GM23338 (cell line): ENCODE measurements around the gene TK1. TPM values are rescaled to one million over a fixed set of nuclear protein-coding genes. Genes with fewer than 3 reads are reported as not detected.

Source experiments
- ATAC-seq: fragments of 200-7000 bp; cut with Tn5 transposase; 3 replicates; pipeline ENCODE4 v1.9.1; 2020
- DNase-seq: peaks from one replicate; pipeline ENCODE4 v3.0.0-alpha.2; 2015; ENCODE audit warnings: low spot score
- H2AFZ ChIP-seq: fragments of 200-600 bp; sonication (generic); 2 replicates; pipeline ENCODE4 v1.8.0; 2016; ENCODE audit warnings: antibody characterized with exemption, mild to moderate bottlenecking, moderate library complexity
- H3F3A ChIP-seq: fragments of 200-600 bp; sonication (generic); replicated peaks from 2 replicates; pipeline ENCODE4 v1.8.0; 2017; ENCODE audit warnings: antibody characterized with exemption, mixed run types, low read depth
- H3K27ac ChIP-seq: fragments of 200-600 bp; sonication (generic); 2 replicates; pipeline ENCODE4 v1.6.1; 2016; ENCODE audit warnings: low read depth
- H3K27me3 ChIP-seq: fragments of 200-600 bp; sonication (generic); 2 replicates; pipeline ENCODE4 v1.8.0; 2016; ENCODE audit warnings: mild to moderate bottlenecking, mixed run types, moderate library complexity; ENCODE audit not compliant: insufficient read depth
- H3K36me3 ChIP-seq: fragments of 200-600 bp; sonication (generic); 2 replicates; pipeline ENCODE4 v1.8.0; 2016; ENCODE audit warnings: mild to moderate bottlenecking; ENCODE audit not compliant: insufficient read depth
- H3K4me1 ChIP-seq: fragments of 200-600 bp; sonication (generic); 2 replicates; pipeline ENCODE4 v1.8.0; 2016; ENCODE audit warnings: mild to moderate bottlenecking, moderate library complexity; ENCODE audit not compliant: insufficient read depth
- H3K4me2 ChIP-seq: fragments of 200-600 bp; sonication (generic); 2 replicates; pipeline ENCODE4 v1.7.1; 2017; ENCODE audit warnings: mixed run types
- H3K4me3 ChIP-seq: fragments of 200-600 bp; sonication (generic); 2 replicates; pipeline ENCODE4 v1.6.1; 2016; ENCODE audit warnings: mixed run types
- H3K79me2 ChIP-seq: fragments of 200-600 bp; sonication (generic); replicated peaks from 2 replicates; pipeline ENCODE4 v1.8.0; 2017; ENCODE audit warnings: mild to moderate bottlenecking; ENCODE audit not compliant: insufficient read depth
- H3K9me2 ChIP-seq: fragments of 200-600 bp; sonication (generic); 2 replicates; pipeline ENCODE4 v1.8.0; 2017; ENCODE audit not compliant: insufficient read depth
- H4K20me1 ChIP-seq: fragments of 200-600 bp; sonication (generic); replicated peaks from 2 replicates; pipeline ENCODE4 v1.8.0; 2017; ENCODE audit warnings: mild to moderate bottlenecking; ENCODE audit not compliant: insufficient read depth
- H3K27ac Mint-ChIP-seq: 2 replicates; pipeline ENCODE4 v1.8.0; 2020; ENCODE audit warnings: inconsistent platforms, mild to moderate bottlenecking, moderate library complexity, mixed read lengths
- H3K27me3 Mint-ChIP-seq: 3 replicates; pipeline ENCODE4 v1.8.0; 2022; ENCODE audit warnings: low read depth, mild to moderate bottlenecking, moderate library complexity, mixed read lengths, inconsistent platforms; ENCODE audit not compliant: insufficient read depth, poor library complexity
- H3K36me3 Mint-ChIP-seq: 3 replicates; pipeline ENCODE4 v1.8.0; 2021; ENCODE audit warnings: low read depth, mild to moderate bottlenecking, inconsistent platforms, moderate library complexity, mixed read lengths
- H3K4me1 Mint-ChIP-seq: 3 replicates; pipeline ENCODE4 v1.8.0; 2020; ENCODE audit warnings: mild to moderate bottlenecking, inconsistent platforms, mixed read lengths
- H3K4me3 Mint-ChIP-seq: 3 replicates; pipeline ENCODE4 v1.8.0; 2021; ENCODE audit warnings: moderate library complexity, mild to moderate bottlenecking, inconsistent platforms, mixed read lengths
- H3K9me3 Mint-ChIP-seq: 3 replicates; pipeline ENCODE4 v1.8.0; 2020; ENCODE audit warnings: moderate library complexity, mild to moderate bottlenecking, inconsistent platforms, mixed read lengths
- CREB1 ChIP-seq: fragments of 250-450 bp; sonication (Bioruptor Pico); IDR thresholded peaks from 2 replicates; pipeline ENCODE4 v1.5.0; 2020; ENCODE audit warnings: low read depth, mild to moderate bottlenecking, moderate library complexity
- JUNB ChIP-seq: IDR thresholded peaks from one replicate; pipeline ENCODE4 v1.6.1; 2016; ENCODE audit warnings: antibody characterized with exemption; ENCODE audit not compliant: unreplicated experiment
- NANOG ChIP-seq: IDR thresholded peaks from 2 replicates; pipeline ENCODE4 v1.6.1; 2016; ENCODE audit warnings: antibody characterized with exemption, borderline replicate concordance
- POLR2AphosphoS5 ChIP-seq: IDR thresholded peaks from 2 replicates; pipeline ENCODE4 v1.6.1; 2016; ENCODE audit warnings: antibody characterized with exemption, low read depth
- ZNF114 ChIP-seq: fragments of 250-450 bp; sonication (Bioruptor Pico); IDR thresholded peaks from 2 replicates; pipeline ENCODE4 v1.5.0; 2020; ENCODE audit warnings: mild to moderate bottlenecking, moderate library complexity
- ZNF331 ChIP-seq: fragments of 250-450 bp; sonication (Bioruptor Pico); IDR thresholded peaks from 2 replicates; pipeline ENCODE4 v1.5.0; 2020; ENCODE audit warnings: low read depth, mild to moderate bottlenecking, moderate library complexity
- polyA plus RNA-seq: library from polyadenylated mRNA; unstranded; fragments of >200 nt; fragmentation: Nextera tagmentation; extraction: Ambion mirVana; gene quantifications from 2 replicates; pipeline ENCODE4 v1.2.1, GENCODE V29; 2016
- total RNA-seq: library from RNA; depleted of rRNA; stranded (reverse); fragments of >200 nt; shearing (Covaris generic); gene quantifications from 2 replicates; pipeline ENCODE4 v1.2.3, GENCODE V29; 2014
- TF ChIP-seq, protein P1 (sequence below), 2 experiments: fragments of 200-600 bp in 1 of 2; sonication (generic) in 1 of 2; conservative IDR thresholded peaks; 2 replicates each; pipeline versions ENCODE4 v1.5.1 to v1.6.1; 2016 to 2017; ENCODE audit warnings: antibody characterized with exemption in 2 of 2, low read depth in 2 of 2, mild to moderate bottlenecking in 2 of 2, moderate library complexity in 1 of 2
- TF ChIP-seq, protein P2 (sequence below): IDR thresholded peaks from 2 replicates; pipeline ENCODE4 v1.6.1; 2016; ENCODE audit warnings: antibody characterized with exemption
- TF ChIP-seq, protein P3 (sequence below): fragments of 250-450 bp; sonication (Bioruptor Pico); IDR thresholded peaks from 2 replicates; pipeline ENCODE4 v1.5.0; 2020; ENCODE audit warnings: mild to moderate bottlenecking, moderate library complexity

Gene TK1
- total and polyA plus RNA-seq, 2 experiments from 2014 or later: 74.5 to 84.4 TPM

DNA sequence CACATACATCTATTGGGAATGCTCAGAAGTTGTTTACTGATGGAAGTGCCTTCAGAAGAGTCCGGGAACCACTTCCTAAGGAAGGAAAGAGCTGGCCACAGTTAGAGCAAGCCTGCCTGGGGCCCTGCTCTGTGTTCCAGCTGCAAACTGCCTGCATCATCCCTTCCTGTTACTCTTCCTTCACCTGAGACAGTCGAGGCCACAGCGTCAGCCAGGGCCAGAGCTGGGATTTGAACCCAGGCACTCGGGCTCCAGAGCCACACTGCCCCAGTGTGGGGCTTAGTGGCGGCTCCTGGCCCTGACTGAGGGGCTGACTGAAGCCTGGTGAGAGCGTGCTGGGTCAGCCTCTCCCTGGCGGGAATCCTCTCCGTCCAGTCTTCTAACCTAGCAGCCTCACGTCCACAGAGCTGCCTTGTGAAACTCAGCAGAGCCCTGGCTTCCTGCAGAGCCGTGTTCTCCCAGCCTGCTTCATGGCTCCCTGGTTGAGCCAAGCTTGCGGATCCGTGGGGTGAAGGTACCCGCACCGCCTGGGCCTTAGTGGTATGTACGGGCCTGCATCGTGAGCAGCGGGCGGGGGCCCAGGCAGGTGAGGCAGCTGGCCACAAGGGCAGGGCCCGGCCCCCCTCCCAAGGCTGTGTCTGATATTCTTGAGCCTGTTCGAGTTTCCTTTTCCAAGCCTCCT lies 45.3 kb downstream of the TK1 start:
- H3K27ac ChIP-seq: no peak overlapping the region
- Mint-ChIP-seq H3K4me3 (no peak overlapping the region), H3K36me3 (no peaks in the 10 kb centered on the region), H3K27me3 (peaks cover 6% of the 10 kb centered on the region), H3K27ac (no peak overlapping the region), H3K9me3 (no peaks in the 10 kb centered on the region), H3K4me1 (peaks cover 7% of the 10 kb centered on the region; the same call in 2 of the 3 replicates)
- H3F3A ChIP-seq: 0 out of 2 replicates have a peak, but pooled peaks cover 8% of the 10 kb centered on the region
- ATAC-seq (no peak), DNase-seq (no peak)
- no peaks in the 10 kb centered on the region for H3K79me2 ChIP-seq
- H3K4me1 ChIP-seq: peaks cover 5% of the 10 kb centered on the region; the same call in 1 of the 2 replicates
- no peaks in the 10 kb centered on the region for H3K36me3 ChIP-seq
- H3K27me3 ChIP-seq: 0 out of 2 replicates have a peak, but pooled peaks cover 3% of the 10 kb centered on the region
- TF ChIP-seq, protein P1, sequence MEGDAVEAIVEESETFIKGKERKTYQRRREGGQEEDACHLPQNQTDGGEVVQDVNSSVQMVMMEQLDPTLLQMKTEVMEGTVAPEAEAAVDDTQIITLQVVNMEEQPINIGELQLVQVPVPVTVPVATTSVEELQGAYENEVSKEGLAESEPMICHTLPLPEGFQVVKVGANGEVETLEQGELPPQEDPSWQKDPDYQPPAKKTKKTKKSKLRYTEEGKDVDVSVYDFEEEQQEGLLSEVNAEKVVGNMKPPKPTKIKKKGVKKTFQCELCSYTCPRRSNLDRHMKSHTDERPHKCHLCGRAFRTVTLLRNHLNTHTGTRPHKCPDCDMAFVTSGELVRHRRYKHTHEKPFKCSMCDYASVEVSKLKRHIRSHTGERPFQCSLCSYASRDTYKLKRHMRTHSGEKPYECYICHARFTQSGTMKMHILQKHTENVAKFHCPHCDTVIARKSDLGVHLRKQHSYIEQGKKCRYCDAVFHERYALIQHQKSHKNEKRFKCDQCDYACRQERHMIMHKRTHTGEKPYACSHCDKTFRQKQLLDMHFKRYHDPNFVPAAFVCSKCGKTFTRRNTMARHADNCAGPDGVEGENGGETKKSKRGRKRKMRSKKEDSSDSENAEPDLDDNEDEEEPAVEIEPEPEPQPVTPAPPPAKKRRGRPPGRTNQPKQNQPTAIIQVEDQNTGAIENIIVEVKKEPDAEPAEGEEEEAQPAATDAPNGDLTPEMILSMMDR (conservative IDR thresholded peaks at IDR 0.05; ENCODE audit: low read depth in 2 of 2): no peak
- TF ChIP-seq, protein P2, sequence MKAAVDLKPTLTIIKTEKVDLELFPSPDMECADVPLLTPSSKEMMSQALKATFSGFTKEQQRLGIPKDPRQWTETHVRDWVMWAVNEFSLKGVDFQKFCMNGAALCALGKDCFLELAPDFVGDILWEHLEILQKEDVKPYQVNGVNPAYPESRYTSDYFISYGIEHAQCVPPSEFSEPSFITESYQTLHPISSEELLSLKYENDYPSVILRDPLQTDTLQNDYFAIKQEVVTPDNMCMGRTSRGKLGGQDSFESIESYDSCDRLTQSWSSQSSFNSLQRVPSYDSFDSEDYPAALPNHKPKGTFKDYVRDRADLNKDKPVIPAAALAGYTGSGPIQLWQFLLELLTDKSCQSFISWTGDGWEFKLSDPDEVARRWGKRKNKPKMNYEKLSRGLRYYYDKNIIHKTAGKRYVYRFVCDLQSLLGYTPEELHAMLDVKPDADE: no peak
- no peak for TF ChIP-seq NANOG
- no peak for TF ChIP-seq JUNB
- no peak for TF ChIP-seq ZNF114 (CRISPR knock-in tag)
- H3K4me2 ChIP-seq: no peak overlapping the region
- H4K20me1 ChIP-seq: no peaks in the 10 kb centered on the region
- no peak overlapping the region for H2AFZ ChIP-seq
- H3K4me3 ChIP-seq: no peak overlapping the region
- no peaks in the 10 kb centered on the region for H3K9me2 ChIP-seq

DNA sequence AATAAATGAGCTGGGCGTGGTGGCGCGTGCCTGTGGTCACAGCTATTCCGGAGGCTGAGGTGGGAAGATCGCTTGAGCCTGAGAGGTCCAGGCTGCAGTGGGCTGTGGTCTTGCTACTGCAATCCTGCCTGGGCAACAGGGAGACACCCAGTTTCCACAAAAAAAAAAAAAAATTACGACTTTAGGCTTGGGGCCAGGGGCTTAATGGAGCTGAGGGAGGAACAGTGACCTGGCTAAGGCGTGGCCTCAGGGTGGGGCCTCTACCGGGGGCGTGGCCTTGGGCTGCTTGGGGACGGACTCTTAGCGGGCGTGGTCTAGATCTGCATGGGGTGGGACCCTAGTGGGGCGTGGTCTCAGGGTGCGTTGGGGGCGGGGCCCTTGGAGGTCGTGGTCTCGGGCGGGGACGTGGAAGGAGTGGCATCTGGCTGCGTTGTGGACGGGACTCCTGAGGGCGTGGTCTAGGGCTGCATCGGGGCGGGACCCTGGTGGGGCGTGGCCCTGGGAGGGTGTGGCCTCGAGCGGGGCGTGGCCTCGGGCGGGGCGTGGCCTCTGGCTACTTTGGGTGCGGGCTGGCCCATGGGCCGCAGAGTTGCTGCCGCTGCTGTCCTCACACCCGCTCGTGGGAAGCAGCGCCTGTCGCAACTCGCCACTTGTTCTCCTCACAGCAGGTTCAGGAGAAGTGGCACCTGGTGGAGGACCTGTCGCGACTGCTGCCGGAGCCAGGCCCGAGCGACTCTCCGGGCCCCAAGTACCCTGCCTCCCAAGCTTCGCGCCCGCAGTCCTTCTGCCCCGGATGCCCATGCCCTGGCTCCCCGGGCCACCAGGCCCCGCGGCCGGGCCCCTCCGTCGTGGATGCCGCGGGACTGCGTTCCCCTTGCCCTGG lies 46.4 kb downstream of the TK1 start:
- H3K4me2 ChIP-seq: peak overlapping the region; percentile 86
- no peaks in the 10 kb centered on the region for H3K9me2 ChIP-seq
- no peaks in the 10 kb centered on the region for H3K36me3 ChIP-seq
- peaks cover 5% of the 10 kb centered on the region; the same call in 1 of the 2 replicates for H3K4me1 ChIP-seq
- no peaks in the 10 kb centered on the region for H3K36me3 Mint-ChIP-seq
- peak overlapping the region; percentile 53 for H3K4me3 ChIP-seq
- peak; percentile 82 for ATAC-seq
- H3K27me3 Mint-ChIP-seq: peaks cover 6% of the 10 kb centered on the region
- H2AFZ ChIP-seq: peak overlapping the region; percentile 97
- H3K27ac ChIP-seq: no peak overlapping the region
- H3K4me3 Mint-ChIP-seq: peak overlapping the region; percentile 40
- H3K79me2 ChIP-seq: no peaks in the 10 kb centered on the region
- H4K20me1 ChIP-seq: no peaks in the 10 kb centered on the region
- 0 out of 2 replicates have a peak, but pooled peaks cover 8% of the 10 kb centered on the region for H3F3A ChIP-seq
- DNase-seq: peak; percentile 100
- H3K27ac Mint-ChIP-seq: no peak overlapping the region
- H3K4me1 Mint-ChIP-seq: peaks cover 7% of the 10 kb centered on the region; the same call in 2 of the 3 replicates
- H3K27me3 ChIP-seq: 0 out of 2 replicates have a peak, but pooled peaks cover 3% of the 10 kb centered on the region
- H3K9me3 Mint-ChIP-seq: no peaks in the 10 kb centered on the region
- peak; percentile 73; the same call in 1 of the 2 replicates for TF ChIP-seq POLR2AphosphoS5
- TF ChIP-seq JUNB: no peak
- TF ChIP-seq ZNF331 (CRISPR knock-in tag): no peak
- TF ChIP-seq, protein P3, sequence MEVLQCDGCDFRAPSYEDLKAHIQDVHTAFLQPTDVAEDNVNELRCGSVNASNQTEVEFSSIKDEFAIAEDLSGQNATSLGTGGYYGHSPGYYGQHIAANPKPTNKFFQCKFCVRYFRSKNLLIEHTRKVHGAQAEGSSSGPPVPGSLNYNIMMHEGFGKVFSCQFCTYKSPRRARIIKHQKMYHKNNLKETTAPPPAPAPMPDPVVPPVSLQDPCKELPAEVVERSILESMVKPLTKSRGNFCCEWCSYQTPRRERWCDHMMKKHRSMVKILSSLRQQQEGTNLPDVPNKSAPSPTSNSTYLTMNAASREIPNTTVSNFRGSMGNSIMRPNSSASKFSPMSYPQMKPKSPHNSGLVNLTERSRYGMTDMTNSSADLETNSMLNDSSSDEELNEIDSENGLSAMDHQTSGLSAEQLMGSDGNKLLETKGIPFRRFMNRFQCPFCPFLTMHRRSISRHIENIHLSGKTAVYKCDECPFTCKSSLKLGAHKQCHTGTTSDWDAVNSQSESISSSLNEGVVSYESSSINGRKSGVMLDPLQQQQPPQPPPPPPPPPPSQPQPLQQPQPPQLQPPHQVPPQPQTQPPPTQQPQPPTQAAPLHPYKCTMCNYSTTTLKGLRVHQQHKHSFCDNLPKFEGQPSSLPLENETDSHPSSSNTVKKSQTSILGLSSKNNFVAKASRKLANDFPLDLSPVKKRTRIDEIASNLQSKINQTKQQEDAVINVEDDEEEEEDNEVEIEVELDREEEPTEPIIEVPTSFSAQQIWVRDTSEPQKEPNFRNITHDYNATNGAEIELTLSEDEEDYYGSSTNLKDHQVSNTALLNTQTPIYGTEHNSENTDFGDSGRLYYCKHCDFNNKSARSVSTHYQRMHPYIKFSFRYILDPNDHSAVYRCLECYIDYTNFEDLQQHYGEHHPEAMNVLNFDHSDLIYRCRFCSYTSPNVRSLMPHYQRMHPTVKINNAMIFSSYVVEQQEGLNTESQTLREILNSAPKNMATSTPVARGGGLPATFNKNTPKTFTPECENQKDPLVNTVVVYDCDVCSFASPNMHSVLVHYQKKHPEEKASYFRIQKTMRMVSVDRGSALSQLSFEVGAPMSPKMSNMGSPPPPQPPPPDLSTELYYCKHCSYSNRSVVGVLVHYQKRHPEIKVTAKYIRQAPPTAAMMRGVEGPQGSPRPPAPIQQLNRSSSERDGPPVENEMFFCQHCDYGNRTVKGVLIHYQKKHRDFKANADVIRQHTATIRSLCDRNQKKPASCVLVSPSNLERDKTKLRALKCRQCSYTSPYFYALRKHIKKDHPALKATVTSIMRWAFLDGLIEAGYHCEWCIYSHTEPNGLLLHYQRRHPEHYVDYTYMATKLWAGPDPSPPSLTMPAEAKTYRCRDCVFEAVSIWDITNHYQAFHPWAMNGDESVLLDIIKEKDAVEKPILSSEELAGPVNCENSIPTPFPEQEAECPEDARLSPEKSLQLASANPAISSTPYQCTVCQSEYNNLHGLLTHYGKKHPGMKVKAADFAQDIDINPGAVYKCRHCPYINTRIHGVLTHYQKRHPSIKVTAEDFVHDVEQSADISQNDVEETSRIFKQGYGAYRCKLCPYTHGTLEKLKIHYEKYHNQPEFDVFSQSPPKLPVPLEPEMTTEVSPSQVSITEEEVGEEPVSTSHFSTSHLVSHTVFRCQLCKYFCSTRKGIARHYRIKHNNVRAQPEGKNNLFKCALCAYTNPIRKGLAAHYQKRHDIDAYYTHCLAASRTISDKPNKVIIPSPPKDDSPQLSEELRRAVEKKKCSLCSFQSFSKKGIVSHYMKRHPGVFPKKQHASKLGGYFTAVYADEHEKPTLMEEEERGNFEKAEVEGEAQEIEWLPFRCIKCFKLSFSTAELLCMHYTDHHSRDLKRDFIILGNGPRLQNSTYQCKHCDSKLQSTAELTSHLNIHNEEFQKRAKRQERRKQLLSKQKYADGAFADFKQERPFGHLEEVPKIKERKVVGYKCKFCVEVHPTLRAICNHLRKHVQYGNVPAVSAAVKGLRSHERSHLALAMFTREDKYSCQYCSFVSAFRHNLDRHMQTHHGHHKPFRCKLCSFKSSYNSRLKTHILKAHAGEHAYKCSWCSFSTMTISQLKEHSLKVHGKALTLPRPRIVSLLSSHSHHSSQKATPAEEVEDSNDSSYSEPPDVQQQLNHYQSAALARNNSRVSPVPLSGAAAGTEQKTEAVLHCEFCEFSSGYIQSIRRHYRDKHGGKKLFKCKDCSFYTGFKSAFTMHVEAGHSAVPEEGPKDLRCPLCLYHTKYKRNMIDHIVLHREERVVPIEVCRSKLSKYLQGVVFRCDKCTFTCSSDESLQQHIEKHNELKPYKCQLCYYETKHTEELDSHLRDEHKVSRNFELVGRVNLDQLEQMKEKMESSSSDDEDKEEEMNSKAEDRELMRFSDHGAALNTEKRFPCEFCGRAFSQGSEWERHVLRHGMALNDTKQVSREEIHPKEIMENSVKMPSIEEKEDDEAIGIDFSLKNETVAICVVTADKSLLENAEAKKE: no peak
- TF ChIP-seq CREB1 (CRISPR knock-in tag): no peak
